DMS114 treated with DMSO at 0.1 percent for 48 hours (cell line): ENCODE measurements around the gene GPRIN3.

Experiments
- DNase-seq: peaks from one replicate; lab custom pipeline; 2025; ENCODE audit not compliant: unreplicated experiment; lab: John Stamatoyannopoulos, UW

Gene GPRIN3

GRCh38 chr4:89307446-89308160 is at the start of gene GPRIN3:
Gene GPRIN3 (minus strand): TSS chr4:89307800. CDS start chr4:89250110, 57,690 bp downstream.
- no peak for DNase-seq

GRCh38 chr4:89357340-89357739 is 49.7 kb upstream of the GPRIN3 start:
- no peak for DNase-seq

- DNase-seq = no peak
Measured at GRCh38 chr4:89356086-89356485, 48.5 kb upstream of the GPRIN3 start.

GRCh38 chr4:89353514-89353913 is 45.9 kb upstream of the GPRIN3 start:
- no peak for DNase-seq

- DNase-seq = no peak
Measured at GRCh38 chr4:89352541-89352940, 44.9 kb upstream of the GPRIN3 start.

- no peak for DNase-seq
Measured at GRCh38 chr4:89351201-89351600, 43.6 kb upstream of the GPRIN3 start.

GRCh38 chr4:89347363-89348025 is 39.9 kb upstream of the GPRIN3 start:
- DNase-seq = no peak

- DNase-seq = no peak
Measured at GRCh38 chr4:89344571-89344970, 37.0 kb upstream of the GPRIN3 start.

- DNase-seq = no peak
Measured at GRCh38 chr4:89338206-89338605, 30.6 kb upstream of the GPRIN3 start.

- DNase-seq = no peak
Measured at GRCh38 chr4:89337681-89338080, 30.1 kb upstream of the GPRIN3 start.

- DNase-seq = no peak
Measured at GRCh38 chr4:89336818-89337420, 29.3 kb upstream of the GPRIN3 start.

GRCh38 chr4:89334830-89335229 is 27.2 kb upstream of the GPRIN3 start:
- DNase-seq = no peak

- no peak for DNase-seq
Measured at GRCh38 chr4:89334311-89334710, 26.7 kb upstream of the GPRIN3 start.

- DNase-seq = no peak
Measured at GRCh38 chr4:89331686-89332544, 24.3 kb upstream of the GPRIN3 start.

GRCh38 chr4:89331197-89331596 is 23.6 kb upstream of the GPRIN3 start:
- DNase-seq = no peak

GRCh38 chr4:89329280-89329679 is 21.7 kb upstream of the GPRIN3 start:
- no peak for DNase-seq

- DNase-seq = no peak
Measured at GRCh38 chr4:89324671-89325070, 17.1 kb upstream of the GPRIN3 start.

- DNase-seq = no peak
Measured at GRCh38 chr4:89322671-89323070, 15.1 kb upstream of the GPRIN3 start.

- no peak for DNase-seq
Measured at GRCh38 chr4:89319756-89320155, 12.2 kb upstream of the GPRIN3 start.

- no peak for DNase-seq
Measured at GRCh38 chr4:89316931-89317366, 9.3 kb upstream of the GPRIN3 start.

- DNase-seq = no peak
Measured at GRCh38 chr4:89316211-89316610, 8.6 kb upstream of the GPRIN3 start.
